LNCaP clone FGC (cell line): ENCODE results near the gene SIAH3.

Experiments
- DNase-seq: peaks from one replicate; pipeline ENCODE4 v3.0.0-alpha.2; 2011; ENCODE audit warnings: low read depth
- H3K4me3 ChIP-seq: 2 replicates; pipeline ENCODE4 v1.5.1; 2011; ENCODE audit warnings: mild to moderate bottlenecking, low read depth, low read length, control low read depth
- TF ChIP-seq, protein P1 (sequence below): IDR thresholded peaks from 2 replicates; pipeline ENCODE4 v1.5.1; 2012; ENCODE audit warnings: mild to moderate bottlenecking; ENCODE audit not compliant: control insufficient read depth, insufficient read depth; ENCODE audit errors: extremely low read depth

SIAH3 gene

DNA sequence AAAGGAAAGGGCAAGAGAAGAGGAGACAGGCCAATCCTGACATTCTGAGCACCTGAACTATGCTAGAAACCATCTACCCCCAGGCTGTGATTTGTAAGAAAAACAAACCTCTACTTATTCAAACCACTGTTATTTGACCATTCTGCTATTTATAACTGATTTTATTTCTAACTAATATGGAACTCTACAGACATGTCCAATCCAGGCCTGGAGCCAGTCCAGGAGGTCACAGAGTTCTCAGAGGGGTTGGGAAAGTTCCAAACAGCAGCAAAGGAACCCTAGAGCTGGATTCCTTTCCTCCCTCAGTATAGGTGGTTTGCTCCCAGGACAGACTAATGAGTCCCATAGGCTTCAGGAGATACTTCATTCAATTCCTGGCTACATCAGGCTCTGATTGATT lies 24.2 kb downstream of the SIAH3 start:
- H3K4me3 ChIP-seq: no peak overlapping the region
- DNase-seq: no peak
- TF ChIP-seq, protein P1, sequence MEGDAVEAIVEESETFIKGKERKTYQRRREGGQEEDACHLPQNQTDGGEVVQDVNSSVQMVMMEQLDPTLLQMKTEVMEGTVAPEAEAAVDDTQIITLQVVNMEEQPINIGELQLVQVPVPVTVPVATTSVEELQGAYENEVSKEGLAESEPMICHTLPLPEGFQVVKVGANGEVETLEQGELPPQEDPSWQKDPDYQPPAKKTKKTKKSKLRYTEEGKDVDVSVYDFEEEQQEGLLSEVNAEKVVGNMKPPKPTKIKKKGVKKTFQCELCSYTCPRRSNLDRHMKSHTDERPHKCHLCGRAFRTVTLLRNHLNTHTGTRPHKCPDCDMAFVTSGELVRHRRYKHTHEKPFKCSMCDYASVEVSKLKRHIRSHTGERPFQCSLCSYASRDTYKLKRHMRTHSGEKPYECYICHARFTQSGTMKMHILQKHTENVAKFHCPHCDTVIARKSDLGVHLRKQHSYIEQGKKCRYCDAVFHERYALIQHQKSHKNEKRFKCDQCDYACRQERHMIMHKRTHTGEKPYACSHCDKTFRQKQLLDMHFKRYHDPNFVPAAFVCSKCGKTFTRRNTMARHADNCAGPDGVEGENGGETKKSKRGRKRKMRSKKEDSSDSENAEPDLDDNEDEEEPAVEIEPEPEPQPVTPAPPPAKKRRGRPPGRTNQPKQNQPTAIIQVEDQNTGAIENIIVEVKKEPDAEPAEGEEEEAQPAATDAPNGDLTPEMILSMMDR: no peak

DNA sequence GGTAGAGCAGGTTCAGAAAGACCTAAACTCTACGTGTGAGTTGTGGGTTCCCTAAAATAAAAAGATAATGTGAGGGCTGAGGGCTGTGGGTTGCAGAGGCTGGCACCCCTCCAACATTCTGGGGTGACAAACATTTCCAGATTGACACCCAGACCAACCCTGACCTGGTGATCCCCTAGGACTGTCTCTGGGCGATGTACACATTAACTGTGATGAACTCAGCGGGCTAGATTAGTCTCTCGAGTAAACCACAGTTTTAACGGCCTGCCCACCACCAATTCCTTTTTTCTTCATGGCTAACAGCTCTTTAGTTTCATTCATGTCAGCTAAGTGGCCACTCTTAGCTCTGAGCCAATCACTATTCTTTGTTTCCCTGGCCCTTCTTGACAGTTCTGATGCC lies 24.8 kb downstream of the SIAH3 start:
- no peak overlapping the region for H3K4me3 ChIP-seq
- TF ChIP-seq, protein P1: no peak
- DNase-seq: no peak

DNA sequence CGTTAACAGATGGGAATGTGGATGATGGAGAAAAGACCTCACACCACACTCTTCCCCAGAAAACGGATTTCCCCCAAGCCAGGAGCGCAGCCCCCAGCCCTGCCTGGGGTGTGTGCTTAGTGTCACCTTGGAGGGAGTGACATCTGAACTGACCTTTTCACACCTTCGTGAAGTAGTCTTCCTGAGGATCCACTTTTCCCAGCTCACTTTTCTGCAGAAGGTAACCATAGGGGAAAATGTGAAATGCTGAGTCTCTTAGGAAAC lies 26.2 kb downstream of the SIAH3 start:
- TF ChIP-seq, protein P1: no peak
- H3K4me3 ChIP-seq: no peak overlapping the region
- DNase-seq: no peak

DNA sequence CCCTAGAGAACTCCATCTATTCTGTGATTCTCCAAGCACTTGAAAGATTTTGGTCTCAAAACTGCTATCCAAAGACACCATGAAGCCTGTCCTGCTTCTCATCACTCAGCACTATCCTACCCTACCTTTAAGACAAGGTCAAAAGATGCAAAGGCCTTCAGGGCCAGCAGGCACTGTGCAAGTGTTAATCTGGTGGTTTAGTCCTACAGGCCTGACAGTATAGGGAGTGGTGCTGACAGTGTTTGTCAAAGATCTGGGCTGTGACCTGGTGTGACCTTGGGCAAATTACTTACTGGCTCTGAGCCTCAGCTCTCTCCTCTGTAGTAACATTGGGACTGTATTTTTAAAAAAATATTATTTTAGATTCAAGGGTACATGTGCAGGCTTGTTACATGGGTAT lies 28.0 kb downstream of the SIAH3 start:
- TF ChIP-seq, protein P1: no peak
- H3K4me3 ChIP-seq: no peak overlapping the region
- no peak for DNase-seq

DNA sequence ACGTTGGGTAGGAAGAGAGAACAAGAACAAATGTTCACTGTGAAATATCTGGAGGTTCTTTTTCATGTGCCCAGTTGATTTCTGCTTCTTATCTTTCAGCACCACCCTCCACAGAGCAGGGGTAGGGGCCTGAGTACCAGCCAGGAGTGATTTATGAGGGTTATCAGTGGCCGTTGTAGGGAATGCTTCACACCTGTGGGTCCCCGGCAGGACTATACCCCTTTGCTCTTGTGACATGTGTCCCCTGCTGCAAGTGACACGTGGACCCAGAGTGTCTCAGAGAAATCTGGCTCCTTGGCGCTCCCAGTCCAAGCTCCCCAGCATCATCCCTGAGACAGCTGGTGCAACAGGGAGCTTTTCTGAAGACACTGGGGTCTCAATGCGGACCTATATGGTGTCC lies 29.7 kb downstream of the SIAH3 start:
- no peak overlapping the region for H3K4me3 ChIP-seq
- no peak for DNase-seq
- TF ChIP-seq, protein P1: no peak

DNA sequence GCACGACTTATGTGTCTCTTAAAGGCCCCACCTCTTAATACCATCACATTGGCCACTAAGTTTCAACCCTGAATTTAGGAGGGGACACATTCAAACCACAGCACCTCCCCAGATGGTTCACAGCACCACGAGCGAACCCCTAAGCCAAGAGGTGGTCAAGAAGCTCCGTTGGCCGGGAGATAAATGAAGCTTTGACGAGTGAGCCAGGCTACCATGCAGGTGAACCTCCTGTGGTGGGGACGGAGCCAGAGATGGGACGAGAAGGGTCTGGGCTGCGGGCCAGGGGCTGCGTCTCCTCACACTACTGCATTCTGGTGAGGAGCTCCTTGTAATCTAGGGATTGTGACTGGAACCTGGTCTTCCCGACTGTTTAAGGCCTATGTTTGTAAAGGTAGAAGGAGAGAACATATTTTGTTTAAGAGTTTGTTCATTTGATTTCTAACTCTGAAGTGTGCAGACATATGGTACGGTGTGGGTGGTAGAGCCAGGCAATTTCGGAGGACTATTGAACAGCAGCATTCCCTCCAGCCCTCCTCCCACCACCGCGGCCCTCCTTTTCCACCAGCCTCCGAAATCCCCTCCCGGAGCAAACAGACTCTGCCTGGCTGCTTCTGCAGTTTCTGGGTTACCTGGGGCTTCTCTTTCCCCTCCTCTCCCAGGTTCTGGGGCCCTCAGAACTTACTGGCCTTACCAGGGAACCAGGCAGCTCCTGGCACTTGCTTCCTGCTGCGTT lies 31.3 kb downstream of the SIAH3 start:
- DNase-seq: no peak
- H3K4me3 ChIP-seq: no peak overlapping the region
- TF ChIP-seq, protein P1: no peak

DNA sequence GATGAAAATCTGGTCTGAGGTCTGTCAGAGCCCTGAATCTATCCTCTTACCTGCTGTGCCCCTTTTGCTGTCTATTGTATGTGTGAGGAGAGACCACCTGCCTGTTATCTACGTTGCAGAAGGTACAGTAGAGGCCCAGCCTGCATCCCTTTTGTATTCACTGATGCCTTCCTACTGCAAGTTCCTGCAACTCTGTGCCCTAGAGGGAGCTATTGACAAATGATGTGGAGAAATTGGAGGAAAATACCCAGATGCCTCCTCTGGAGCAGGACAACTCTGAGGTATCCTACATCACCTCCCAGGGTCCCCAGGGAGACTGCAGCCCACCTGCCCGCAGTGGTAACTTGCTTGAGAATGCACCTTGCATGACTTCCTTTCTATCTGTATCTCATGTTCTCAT lies 33.7 kb downstream of the SIAH3 start:
- TF ChIP-seq, protein P1: peak; percentile 18; the same call in 1 of the 2 replicates
- no peak overlapping the region for H3K4me3 ChIP-seq
- no peak for DNase-seq
